Neural cell (in vitro differentiated cells): Measurements from ENCODE around the gene FGF6. TPM values are rescaled to one million over a fixed set of nuclear protein-coding genes. Genes with fewer than 3 reads are reported as not detected.

Experiments used
- H2AFZ ChIP-seq: fragments of 200-600, 300-800 bp; sonication (generic), shearing (Covaris generic); 2 replicates; pipeline ENCODE4 v1.6.0; 2014; ENCODE audit warnings: low read depth, mild to moderate bottlenecking, antibody characterized with exemption, low read length, moderate library complexity
- H3F3A ChIP-seq: fragments of 200-600 bp; shearing (Covaris generic); 2 replicates; pipeline ENCODE4 v1.6.1; 2016; ENCODE audit warnings: mild to moderate bottlenecking, moderate library complexity, mixed read lengths, antibody characterized with exemption, low read length; ENCODE audit not compliant: insufficient read depth, poor library complexity, severe bottlenecking
- H3K27ac ChIP-seq: fragments of 200-600, 300-800 bp; sonication (generic), shearing (Covaris generic); 2 replicates; pipeline ENCODE4 v1.5.1; 2014; ENCODE audit warnings: mild to moderate bottlenecking, low read length, moderate library complexity
- H3K27me3 ChIP-seq: fragments of 300-800, 200-600 bp; sonication (generic), shearing (Covaris generic); 2 replicates; pipeline ENCODE4 v1.6.0; 2014; ENCODE audit warnings: mild to moderate bottlenecking, low read depth, low read length, moderate library complexity; ENCODE audit not compliant: insufficient read depth
- H3K36me3 ChIP-seq: fragments of 300-800, 200-600 bp; sonication (generic), shearing (Covaris generic); 2 replicates; pipeline ENCODE4 v1.5.1; 2014; ENCODE audit warnings: mild to moderate bottlenecking, antibody characterized with exemption, low read length, moderate library complexity; ENCODE audit not compliant: insufficient read depth
- H3K4me2 ChIP-seq: fragments of 300-800, 200-600 bp; sonication (generic), shearing (Covaris generic); 2 replicates; pipeline ENCODE4 v1.6.0; 2014; ENCODE audit warnings: mild to moderate bottlenecking, low read length
- H3K4me3 ChIP-seq: fragments of 300-800, 200-600 bp; sonication (generic), shearing (Covaris generic); 2 replicates; pipeline ENCODE4 v1.5.1; 2014; ENCODE audit warnings: mild to moderate bottlenecking, low read length, moderate library complexity
- H3K79me2 ChIP-seq: fragments of 200-600 bp; shearing (Covaris generic); replicated peaks from 2 replicates; pipeline ENCODE4 v1.6.0; 2014; ENCODE audit warnings: mild to moderate bottlenecking, low read length, moderate library complexity; ENCODE audit not compliant: insufficient read depth
- H3K9ac ChIP-seq: fragments of 300-800, 200-600 bp; sonication (generic), shearing (Covaris generic); 2 replicates; pipeline ENCODE4 v1.6.1; 2016; ENCODE audit warnings: mild to moderate bottlenecking, low read length, mixed read lengths
- H3K9me2 ChIP-seq: fragments of 200-600 bp; shearing (Covaris generic); 2 replicates; pipeline ENCODE4 v1.6.1; 2016; ENCODE audit warnings: mild to moderate bottlenecking, low read length, mixed read lengths; ENCODE audit not compliant: insufficient read depth
- H3K9me3 ChIP-seq: fragments of 200-600, 300-800 bp; sonication (generic), shearing (Covaris generic); 2 replicates; pipeline ENCODE4 v1.6.1; 2016; ENCODE audit warnings: mild to moderate bottlenecking, mixed run types, low read length, moderate library complexity, mixed read lengths
- H4K20me1 ChIP-seq: fragments of 200-600 bp; shearing (Covaris generic); 2 replicates; pipeline ENCODE4 v1.6.1; 2016; ENCODE audit warnings: mild to moderate bottlenecking, mixed run types; ENCODE audit not compliant: insufficient read depth
- EP300 ChIP-seq: fragments of 450-650 bp; conservative IDR thresholded peaks from 2 replicates; pipeline ENCODE4 v1.6.1; 2014; ENCODE audit warnings: antibody characterized with exemption, mild to moderate bottlenecking, moderate library complexity; ENCODE audit not compliant: poor library complexity, severe bottlenecking
- EZH2 ChIP-seq: fragments of 200-600, 300-800 bp; shearing (Covaris generic), sonication (generic); IDR thresholded peaks from 2 replicates; pipeline ENCODE4 v1.6.1; 2014; ENCODE audit warnings: antibody characterized with exemption, low read length, borderline replicate concordance, mild to moderate bottlenecking; ENCODE audit not compliant: insufficient read depth, poor library complexity, severe bottlenecking
- MXI1 ChIP-seq: fragments of 450-650 bp; conservative IDR thresholded peaks from 2 replicates; pipeline ENCODE4 v1.6.1; 2014; ENCODE audit warnings: antibody characterized with exemption, mild to moderate bottlenecking; ENCODE audit not compliant: poor library complexity, severe bottlenecking
- POLR2AphosphoS5 ChIP-seq: IDR thresholded peaks from 2 replicates; pipeline ENCODE4 v1.6.1; 2012
- RAD21 ChIP-seq: fragments of 450-650 bp; conservative IDR thresholded peaks from 2 replicates; pipeline ENCODE4 v1.6.1; 2014; ENCODE audit warnings: antibody characterized with exemption, mild to moderate bottlenecking, moderate library complexity
- SMC3 ChIP-seq: fragments of 450-650 bp; conservative IDR thresholded peaks from 2 replicates; pipeline ENCODE4 v1.6.1; 2014; ENCODE audit warnings: antibody characterized with exemption, mild to moderate bottlenecking, moderate library complexity; ENCODE audit not compliant: poor library complexity
- TAF1 ChIP-seq: IDR thresholded peaks from 2 replicates; pipeline ENCODE4 v1.6.1; 2012; ENCODE audit warnings: low read depth
- polyA plus RNA-seq: library from polyadenylated mRNA; depleted of rRNA; stranded (reverse); fragments of >200 nt; gene quantifications from 2 replicates; pipeline ENCODE4 v1.2.3, GENCODE V29; 2014
- TF ChIP-seq, protein P1 (sequence below): fragments of 450-650 bp; IDR thresholded peaks from 2 replicates; pipeline ENCODE4 v1.5.1; 2014; ENCODE audit warnings: antibody characterized with exemption, mild to moderate bottlenecking, moderate library complexity; ENCODE audit not compliant: poor library complexity, severe bottlenecking
- TF ChIP-seq, protein P2 (sequence below): IDR thresholded peaks from 2 replicates; pipeline ENCODE4 v1.6.1; 2012; ENCODE audit warnings: borderline replicate concordance

Gene FGF6
- polyA plus RNA-seq, 1 donor from 2014 or later: not detected

DNA sequence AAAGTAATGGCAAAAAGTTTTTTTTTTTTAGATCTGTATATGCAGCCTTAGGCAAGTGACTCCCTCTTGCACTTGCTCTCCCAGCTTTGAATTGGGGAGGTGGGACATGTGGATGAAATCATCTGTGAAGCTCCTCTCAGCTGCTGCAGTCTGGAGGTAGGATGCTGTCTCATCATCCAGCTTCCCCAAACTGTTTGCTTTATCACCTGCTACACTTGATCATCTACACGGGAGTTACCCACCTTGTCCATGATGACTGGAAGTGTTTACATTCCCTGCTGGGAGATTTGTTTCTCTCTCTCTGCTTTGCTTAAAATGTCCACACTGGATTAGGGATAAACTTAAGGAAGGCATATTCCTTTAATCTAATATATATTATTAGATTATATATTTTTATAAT lies 57.6 kb downstream of the FGF6 start:
- Histone ChIP-seq H3K27ac (no peak overlapping the region), H3K36me3 (no peaks in the 10 kb centered on the region), H3K9me3 (no peaks in the 10 kb centered on the region), H3K27me3 (no peaks in the 10 kb centered on the region), H3K9ac (no peak overlapping the region), H3K9me2 (no peaks in the 10 kb centered on the region), H3F3A (no peaks in the 10 kb centered on the region), H3K4me2 (no peak overlapping the region), H4K20me1 (no peaks in the 10 kb centered on the region), H3K4me3 (no peak overlapping the region), H2AFZ (no peak overlapping the region), H3K79me2 (no peaks in the 10 kb centered on the region)
- TF ChIP-seq RAD21 (no peak), EZH2 (no peak), SMC3 (no peak), POLR2AphosphoS5 (no peak), TAF1 (no peak), EP300 (no peak), MXI1 (no peak)
- TF ChIP-seq, protein P1, sequence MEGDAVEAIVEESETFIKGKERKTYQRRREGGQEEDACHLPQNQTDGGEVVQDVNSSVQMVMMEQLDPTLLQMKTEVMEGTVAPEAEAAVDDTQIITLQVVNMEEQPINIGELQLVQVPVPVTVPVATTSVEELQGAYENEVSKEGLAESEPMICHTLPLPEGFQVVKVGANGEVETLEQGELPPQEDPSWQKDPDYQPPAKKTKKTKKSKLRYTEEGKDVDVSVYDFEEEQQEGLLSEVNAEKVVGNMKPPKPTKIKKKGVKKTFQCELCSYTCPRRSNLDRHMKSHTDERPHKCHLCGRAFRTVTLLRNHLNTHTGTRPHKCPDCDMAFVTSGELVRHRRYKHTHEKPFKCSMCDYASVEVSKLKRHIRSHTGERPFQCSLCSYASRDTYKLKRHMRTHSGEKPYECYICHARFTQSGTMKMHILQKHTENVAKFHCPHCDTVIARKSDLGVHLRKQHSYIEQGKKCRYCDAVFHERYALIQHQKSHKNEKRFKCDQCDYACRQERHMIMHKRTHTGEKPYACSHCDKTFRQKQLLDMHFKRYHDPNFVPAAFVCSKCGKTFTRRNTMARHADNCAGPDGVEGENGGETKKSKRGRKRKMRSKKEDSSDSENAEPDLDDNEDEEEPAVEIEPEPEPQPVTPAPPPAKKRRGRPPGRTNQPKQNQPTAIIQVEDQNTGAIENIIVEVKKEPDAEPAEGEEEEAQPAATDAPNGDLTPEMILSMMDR: no peak
- TF ChIP-seq, protein P2, sequence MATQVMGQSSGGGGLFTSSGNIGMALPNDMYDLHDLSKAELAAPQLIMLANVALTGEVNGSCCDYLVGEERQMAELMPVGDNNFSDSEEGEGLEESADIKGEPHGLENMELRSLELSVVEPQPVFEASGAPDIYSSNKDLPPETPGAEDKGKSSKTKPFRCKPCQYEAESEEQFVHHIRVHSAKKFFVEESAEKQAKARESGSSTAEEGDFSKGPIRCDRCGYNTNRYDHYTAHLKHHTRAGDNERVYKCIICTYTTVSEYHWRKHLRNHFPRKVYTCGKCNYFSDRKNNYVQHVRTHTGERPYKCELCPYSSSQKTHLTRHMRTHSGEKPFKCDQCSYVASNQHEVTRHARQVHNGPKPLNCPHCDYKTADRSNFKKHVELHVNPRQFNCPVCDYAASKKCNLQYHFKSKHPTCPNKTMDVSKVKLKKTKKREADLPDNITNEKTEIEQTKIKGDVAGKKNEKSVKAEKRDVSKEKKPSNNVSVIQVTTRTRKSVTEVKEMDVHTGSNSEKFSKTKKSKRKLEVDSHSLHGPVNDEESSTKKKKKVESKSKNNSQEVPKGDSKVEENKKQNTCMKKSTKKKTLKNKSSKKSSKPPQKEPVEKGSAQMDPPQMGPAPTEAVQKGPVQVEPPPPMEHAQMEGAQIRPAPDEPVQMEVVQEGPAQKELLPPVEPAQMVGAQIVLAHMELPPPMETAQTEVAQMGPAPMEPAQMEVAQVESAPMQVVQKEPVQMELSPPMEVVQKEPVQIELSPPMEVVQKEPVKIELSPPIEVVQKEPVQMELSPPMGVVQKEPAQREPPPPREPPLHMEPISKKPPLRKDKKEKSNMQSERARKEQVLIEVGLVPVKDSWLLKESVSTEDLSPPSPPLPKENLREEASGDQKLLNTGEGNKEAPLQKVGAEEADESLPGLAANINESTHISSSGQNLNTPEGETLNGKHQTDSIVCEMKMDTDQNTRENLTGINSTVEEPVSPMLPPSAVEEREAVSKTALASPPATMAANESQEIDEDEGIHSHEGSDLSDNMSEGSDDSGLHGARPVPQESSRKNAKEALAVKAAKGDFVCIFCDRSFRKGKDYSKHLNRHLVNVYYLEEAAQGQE: no peak

- TF ChIP-seq, protein P1: no peak
- TF ChIP-seq RAD21 (no peak), TAF1 (no peak), MXI1 (no peak), EP300 (no peak)
- TF ChIP-seq, protein P2: no peak
- H3F3A ChIP-seq: no peaks in the 10 kb centered on the region
- H2AFZ ChIP-seq: no peak overlapping the region
- H3K79me2 ChIP-seq: no peaks in the 10 kb centered on the region
- H3K36me3 ChIP-seq: no peaks in the 10 kb centered on the region
- no peak overlapping the region for H3K9ac ChIP-seq
- H3K4me3 ChIP-seq: no peak overlapping the region
- H4K20me1 ChIP-seq: no peaks in the 10 kb centered on the region
- H3K27me3 ChIP-seq: no peaks in the 10 kb centered on the region
- H3K9me2 ChIP-seq: no peaks in the 10 kb centered on the region
- H3K27ac ChIP-seq: no peak overlapping the region
- H3K9me3 ChIP-seq: no peaks in the 10 kb centered on the region
- H3K4me2 ChIP-seq: no peak overlapping the region
Measured at GRCh38 chr12:4387607-4388006, 58.0 kb downstream of the FGF6 start.
